Effector memory CD4-positive, alpha-beta T cell (primary cell): ENCODE measurements around the gene KY.

Experiments
- DNase-seq, 3 donors: peaks; one replicate each; pipeline ENCODE4 v3.0.0-alpha.2; 2020
- H3K27ac ChIP-seq: 2 replicates; pipeline ENCODE4 v1.7.0; 2013; ENCODE audit warnings: mild to moderate bottlenecking, low read length, moderate library complexity; ENCODE audit not compliant: insufficient read depth, poor library complexity, severe bottlenecking
- H3K27me3 ChIP-seq: replicated peaks from 2 replicates; pipeline ENCODE4 v1.7.0; 2013; ENCODE audit warnings: mild to moderate bottlenecking, low read length; ENCODE audit not compliant: insufficient read depth, control insufficient read depth, poor library complexity, severe bottlenecking
- H3K36me3 ChIP-seq: 2 replicates; pipeline ENCODE4 v1.7.0; 2013; ENCODE audit warnings: mild to moderate bottlenecking, low read length, moderate library complexity; ENCODE audit not compliant: control insufficient read depth, insufficient read depth
- H3K4me1 ChIP-seq: 2 replicates; pipeline ENCODE4 v1.7.0; 2013; ENCODE audit warnings: low read length, mild to moderate bottlenecking; ENCODE audit not compliant: control insufficient read depth, insufficient read depth, poor library complexity, severe bottlenecking
- H3K4me3 ChIP-seq: 2 replicates; pipeline ENCODE4 v1.7.0; 2013; ENCODE audit warnings: low read length, low read depth, mild to moderate bottlenecking; ENCODE audit not compliant: insufficient read depth, poor library complexity, severe bottlenecking
- H3K9me3 ChIP-seq: 2 replicates; pipeline ENCODE4 v1.7.0; 2013; ENCODE audit warnings: mild to moderate bottlenecking, low read length, moderate library complexity; ENCODE audit not compliant: control insufficient read depth
- total RNA-seq, 3 donors: gene quantifications; one replicate each; lab custom pipeline; 2026; lab: John Stamatoyannopoulos, UW

KY gene, protein sequence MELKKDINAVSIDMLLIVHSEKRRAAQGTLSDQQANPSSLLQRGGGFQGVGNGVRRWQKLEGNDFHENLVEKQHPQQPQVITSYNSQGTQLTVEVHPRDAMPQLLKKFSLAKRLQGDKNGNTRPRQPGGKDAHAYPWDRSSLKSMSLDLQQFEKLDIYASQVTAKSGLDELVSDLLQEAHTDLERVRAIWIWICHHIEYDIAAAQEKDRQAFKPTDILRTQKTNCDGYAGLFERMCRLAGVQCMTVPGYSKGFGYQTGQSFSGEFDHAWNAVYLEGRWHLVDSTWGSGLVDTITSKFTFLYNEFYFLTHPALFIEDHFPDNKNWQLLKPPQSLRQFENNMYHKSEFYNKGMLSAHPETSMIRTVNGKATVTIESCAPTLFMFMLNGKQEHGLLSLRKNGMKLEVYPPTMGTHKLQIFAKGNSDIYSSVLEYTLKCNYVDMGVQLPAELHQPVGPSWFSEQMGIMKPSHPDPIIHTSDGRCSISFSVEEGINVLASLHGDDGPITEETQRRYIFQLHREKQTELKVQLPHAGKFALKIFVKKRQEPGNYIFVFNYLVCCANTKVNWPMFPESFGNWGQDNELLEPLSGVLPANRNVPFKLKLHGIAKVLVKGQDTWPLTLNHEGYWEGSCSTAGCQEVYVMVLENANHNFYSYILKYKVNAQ
- 0 to 0.52 (median 0.17) reads per million in 3 donors for total RNA-seq

GRCh38 chr3:134650431-134651346 is at the start of gene KY:
TSS of gene KY (minus strand) at chr3:134651022. CDS start at chr3:134650960, 62 bp downstream.
- Histone ChIP-seq H3K36me3 (no peaks in the 10 kb centered on the region), H3K4me3 (no peak within 1 kb of the TSS), H3K27me3 (no peaks in the 10 kb centered on the region), H3K4me1 (no peaks in the 10 kb centered on the region), H3K27ac (no peak within 1 kb of the TSS), H3K9me3 (no peaks in the 10 kb centered on the region)
- DNase-seq: no peak

- H3K4me3 ChIP-seq: no peak overlapping the region
- H3K27ac ChIP-seq: no peak overlapping the region
- H3K9me3 ChIP-seq: no peaks in the 10 kb centered on the region
- no peak for DNase-seq
- H3K27me3 ChIP-seq: no peaks in the 10 kb centered on the region
- no peaks in the 10 kb centered on the region for H3K4me1 ChIP-seq
- no peaks in the 10 kb centered on the region for H3K36me3 ChIP-seq
Measured at GRCh38 chr3:134699721-134700120, 48.9 kb upstream of the KY start.

GRCh38 chr3:134699141-134699711 is 48.4 kb upstream of the KY start:
- no peak for DNase-seq
- no peak overlapping the region for H3K27ac ChIP-seq
- H3K36me3 ChIP-seq: no peaks in the 10 kb centered on the region
- H3K4me3 ChIP-seq: no peak overlapping the region
- no peaks in the 10 kb centered on the region for H3K9me3 ChIP-seq
- no peaks in the 10 kb centered on the region for H3K4me1 ChIP-seq
- no peaks in the 10 kb centered on the region for H3K27me3 ChIP-seq

GRCh38 chr3:134697830-134698689 is 47.2 kb upstream of the KY start:
- Histone ChIP-seq H3K27me3 (no peaks in the 10 kb centered on the region), H3K4me1 (no peaks in the 10 kb centered on the region), H3K36me3 (no peaks in the 10 kb centered on the region), H3K27ac (no peak overlapping the region), H3K4me3 (no peak overlapping the region), H3K9me3 (no peaks in the 10 kb centered on the region)
- DNase-seq: no peak

DNA sequence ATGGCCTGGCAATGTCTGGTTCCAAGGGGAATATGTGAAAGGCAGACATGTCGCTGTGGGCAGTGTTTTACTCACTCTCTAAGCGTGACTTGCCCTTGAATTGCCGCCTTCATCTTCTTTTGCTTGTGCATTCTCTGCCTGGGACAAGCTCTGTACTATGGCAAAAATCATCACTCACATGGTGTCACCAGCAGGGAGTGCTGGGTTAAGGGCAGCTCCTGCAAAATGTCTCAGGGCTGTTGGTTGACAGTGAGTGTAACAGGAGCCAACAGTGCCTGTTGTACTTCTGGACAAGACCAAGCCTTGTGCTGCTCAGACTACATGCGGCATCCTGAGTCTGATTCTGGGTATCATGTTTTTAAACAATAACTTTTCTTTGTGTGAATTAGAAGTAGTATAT is 45.3 kb upstream of the KY start:
- no peak for DNase-seq
- H3K36me3 ChIP-seq: no peaks in the 10 kb centered on the region

DNA sequence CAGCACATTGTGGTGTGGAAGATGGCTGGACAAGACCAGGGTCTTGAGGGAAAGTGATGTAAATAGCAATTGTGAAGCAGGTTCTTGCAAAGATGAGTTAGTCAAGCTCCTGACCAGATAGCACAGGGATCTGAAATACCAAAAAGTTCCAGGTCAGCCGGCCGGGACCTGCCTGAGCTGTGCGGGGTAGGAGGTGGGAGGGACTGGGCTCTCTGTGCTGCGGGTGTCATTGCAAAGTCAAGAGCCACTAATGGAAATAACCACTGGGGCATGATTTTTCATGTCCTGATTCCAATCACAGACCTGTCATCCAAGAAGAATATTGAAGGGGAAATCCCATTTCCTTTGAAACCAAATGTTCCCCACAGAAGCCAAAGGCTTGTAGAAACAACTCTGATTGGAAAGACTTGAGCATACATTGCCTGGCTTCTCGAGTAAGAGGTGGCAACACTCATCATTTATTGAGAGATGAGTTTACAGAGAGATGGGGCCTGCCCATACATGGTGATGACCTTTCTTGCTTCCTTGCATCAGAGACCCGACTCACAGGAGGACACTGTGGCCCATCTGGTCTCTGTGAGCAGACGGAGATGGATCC is 44.2 kb upstream of the KY start:
- Histone ChIP-seq H3K27me3 (no peaks in the 10 kb centered on the region), H3K9me3 (no peaks in the 10 kb centered on the region), H3K27ac (no peak overlapping the region), H3K36me3 (no peaks in the 10 kb centered on the region), H3K4me3 (no peak overlapping the region), H3K4me1 (no peaks in the 10 kb centered on the region)
- no peak for DNase-seq

More for the DNA sequence above, 45.3 kb upstream of the KY start:
- Histone ChIP-seq H3K27me3 (no peaks in the 10 kb centered on the region), H3K4me3 (no peak overlapping the region), H3K4me1 (no peaks in the 10 kb centered on the region), H3K9me3 (no peaks in the 10 kb centered on the region), H3K27ac (no peak overlapping the region)

- DNase-seq: no peak
- H3K4me1 ChIP-seq: no peaks in the 10 kb centered on the region
- no peak overlapping the region for H3K27ac ChIP-seq
- H3K36me3 ChIP-seq: no peaks in the 10 kb centered on the region
- no peaks in the 10 kb centered on the region for H3K27me3 ChIP-seq
- no peaks in the 10 kb centered on the region for H3K9me3 ChIP-seq
- no peak overlapping the region for H3K4me3 ChIP-seq
Measured at GRCh38 chr3:134694466-134694865, 43.6 kb upstream of the KY start.

DNA sequence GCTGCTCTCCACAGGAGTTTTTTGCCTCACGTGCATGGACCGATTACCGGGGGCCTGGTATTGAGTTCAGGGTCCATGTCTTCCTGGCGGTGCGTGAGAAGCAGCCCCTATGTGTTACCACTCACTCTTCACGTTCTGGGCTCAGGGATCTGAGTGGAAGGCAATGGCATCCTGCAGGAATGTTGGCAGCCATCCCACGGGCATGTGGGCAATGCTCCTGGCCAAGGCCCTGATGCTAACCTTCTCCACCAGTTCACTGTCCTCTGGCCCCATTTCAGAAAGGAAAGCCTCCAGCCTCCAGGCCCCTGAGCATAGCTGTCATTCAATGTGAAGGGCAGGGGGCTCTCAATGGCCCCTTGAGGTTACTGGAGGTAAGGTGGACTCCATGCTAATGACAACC is 43.0 kb upstream of the KY start:
- no peak for DNase-seq
- H3K27me3 ChIP-seq: no peaks in the 10 kb centered on the region
- no peak overlapping the region for H3K4me3 ChIP-seq
- H3K4me1 ChIP-seq: no peaks in the 10 kb centered on the region
- no peak overlapping the region for H3K27ac ChIP-seq
- no peaks in the 10 kb centered on the region for H3K36me3 ChIP-seq
- no peaks in the 10 kb centered on the region for H3K9me3 ChIP-seq

DNA sequence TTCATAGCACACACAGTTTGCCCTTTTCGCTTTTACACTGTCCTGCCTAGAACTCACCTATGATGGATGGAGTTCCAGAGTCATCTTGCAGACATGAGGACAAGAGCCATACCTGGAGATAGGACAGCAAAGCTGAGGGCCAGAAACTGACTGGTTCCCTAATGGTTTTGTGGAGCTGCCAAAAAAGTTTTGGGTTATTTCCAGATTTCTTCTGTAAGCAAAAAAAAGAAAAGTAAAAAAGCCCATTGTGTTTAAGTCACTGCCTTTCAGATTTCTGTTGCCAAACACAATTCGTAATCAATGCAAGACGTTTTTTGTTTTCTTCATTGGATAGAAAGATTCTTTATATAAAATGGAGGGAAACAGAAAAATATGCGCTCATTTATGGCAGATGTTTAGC is 42.4 kb upstream of the KY start:
- Histone ChIP-seq H3K9me3 (no peaks in the 10 kb centered on the region), H3K4me3 (no peak overlapping the region), H3K27me3 (no peaks in the 10 kb centered on the region), H3K4me1 (no peaks in the 10 kb centered on the region), H3K27ac (no peak overlapping the region), H3K36me3 (no peaks in the 10 kb centered on the region)
- no peak for DNase-seq
